WTC11 (cell line): Measurements from ENCODE around the gene ELP4.

Experiments used
- ATF3 ChIP-seq: sonication (generic); formaldehyde crosslinking; conservative IDR thresholded peaks from 2 replicates; pipeline ENCODE4 v1.8.1; 2022; ENCODE audit warnings: mild to moderate bottlenecking, missing genetic modification reagents
- CTCF ChIP-seq: fragments of 200-600 bp; IDR thresholded peaks from 2 replicates; pipeline ENCODE4 v1.8.0; 2022; ENCODE audit warnings: antibody characterized with exemption
- ETV6 ChIP-seq: sonication (generic); formaldehyde crosslinking; IDR thresholded peaks from 2 replicates; pipeline ENCODE4 v1.8.1; 2022; ENCODE audit warnings: mild to moderate bottlenecking, missing genetic modification reagents
- RELA ChIP-seq: sonication (generic); formaldehyde crosslinking; IDR thresholded peaks from 2 replicates; pipeline ENCODE4 v1.8.1; 2022; ENCODE audit warnings: missing genetic modification reagents, mild to moderate bottlenecking, borderline replicate concordance
- TP53 ChIP-seq: sonication (generic); formaldehyde crosslinking; IDR thresholded peaks from 2 replicates; pipeline ENCODE4 v1.8.1; 2023; ENCODE audit warnings: mild to moderate bottlenecking, missing genetic modification reagents
- ZNF219 ChIP-seq: sonication (generic); formaldehyde crosslinking; IDR thresholded peaks from 2 replicates; pipeline ENCODE4 v1.8.0; 2023; ENCODE audit warnings: missing genetic modification reagents, mild to moderate bottlenecking, borderline replicate concordance
- TF ChIP-seq, protein P1 (sequence below): sonication (generic); formaldehyde crosslinking; IDR thresholded peaks from 2 replicates; pipeline ENCODE4 v1.8.0; 2022; ENCODE audit warnings: mild to moderate bottlenecking, missing genetic modification reagents

GRCh38 chr11:31767685-31768084 is 258.1 kb downstream of the ELP4 start:
- TF ChIP-seq CTCF (no peak), ATF3 (CRISPR knock-in tag) (no peak), RELA (CRISPR knock-in tag) (no peak), ETV6 (no peak), TP53 (CRISPR knock-in tag) (no peak), ZNF219 (CRISPR knock-in tag) (no peak)
- TF ChIP-seq, protein P1, sequence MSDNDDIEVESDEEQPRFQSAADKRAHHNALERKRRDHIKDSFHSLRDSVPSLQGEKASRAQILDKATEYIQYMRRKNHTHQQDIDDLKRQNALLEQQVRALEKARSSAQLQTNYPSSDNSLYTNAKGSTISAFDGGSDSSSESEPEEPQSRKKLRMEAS, result no peak
